GM06990 (cell line): ENCODE data around the gene TINAGL1.
"Not testable (repeated sequence)": the region's sequence is repeated elsewhere in the genome, so short reads cannot be mapped to it uniquely, and the experiment has no call there.

Experiments used
- DNase-seq: peaks from one replicate; pipeline ENCODE4 v3.0.0-alpha.2; 2011; ENCODE audit not compliant: insufficient read length; ENCODE audit errors: extremely low read depth
- H3K27me3 ChIP-seq: replicated peaks from 2 replicates; pipeline ENCODE4 v1.6.0; 2011; ENCODE audit warnings: low read length; ENCODE audit not compliant: control insufficient read depth, insufficient read depth
- H3K36me3 ChIP-seq: 2 replicates; pipeline ENCODE4 v1.5.1; 2011; ENCODE audit warnings: low read length; ENCODE audit not compliant: control insufficient read depth, insufficient read depth
- H3K4me3 ChIP-seq: replicated peaks from 2 replicates; pipeline ENCODE4 v1.5.1; 2011; ENCODE audit warnings: low read depth, mild to moderate bottlenecking, control low read depth, low read length
- CTCF ChIP-seq: IDR thresholded peaks from 2 replicates; pipeline ENCODE4 v1.5.1; 2011; ENCODE audit warnings: low read length, control low read depth, mild to moderate bottlenecking, inconsistent platforms; ENCODE audit not compliant: insufficient read depth, poor library complexity, severe bottlenecking

Gene TINAGL1

GRCh38 chr1:31583995-31584868 lies 7.9 kb downstream of the TINAGL1 start:
- TF ChIP-seq CTCF, result no peak
- H3K36me3 ChIP-seq, result no peaks in the 10 kb centered on the region
- DNase-seq, result no peak
- no peak overlapping the region for H3K4me3 ChIP-seq
- no peaks in the 10 kb centered on the region; the same call in 1 of the 2 replicates for H3K27me3 ChIP-seq

GRCh38 chr1:31584869-31585735 lies 8.8 kb downstream of the TINAGL1 start:
- Histone ChIP-seq H3K36me3 (no peaks in the 10 kb centered on the region), H3K27me3 (no peaks in the 10 kb centered on the region; the same call in 1 of the 2 replicates), H3K4me3 (no peak overlapping the region)
- no peak for TF ChIP-seq CTCF
- DNase-seq, result no peak

- TF ChIP-seq CTCF, result no peak
- no peaks in the 10 kb centered on the region; the same call in 1 of the 2 replicates for H3K27me3 ChIP-seq
- no peaks in the 10 kb centered on the region for H3K36me3 ChIP-seq
- no peak for DNase-seq
- H3K4me3 ChIP-seq, result no peak overlapping the region
Measured at GRCh38 chr1:31585736-31586365, 9.5 kb downstream of the TINAGL1 start.

- Histone ChIP-seq H3K27me3 (no peaks in the 10 kb centered on the region; the same call in 1 of the 2 replicates), H3K4me3 (no peak overlapping the region), H3K36me3 (no peaks in the 10 kb centered on the region)
- DNase-seq, result no peak
- TF ChIP-seq CTCF, result no peak
Measured at GRCh38 chr1:31586376-31587327, 10.3 kb downstream of the TINAGL1 start.

- not testable (repeated sequence) for H3K36me3 ChIP-seq, H3K27me3 ChIP-seq, DNase-seq, H3K4me3 ChIP-seq
Measured at GRCh38 chr1:31587328-31587699, 11.0 kb downstream of the TINAGL1 start.
